ENCODE measurements around the gene CORO6. TPM values are rescaled to one million over a fixed set of nuclear protein-coding genes. Genes with fewer than 3 reads are reported as not detected.

Gene CORO6
- total and polyA plus RNA-seq, 2 of the 13 experiments (the other 11 are each of a cell fraction or from before 2014, with no cell fraction given) = 0.42 to 0.82 TPM

DNA sequence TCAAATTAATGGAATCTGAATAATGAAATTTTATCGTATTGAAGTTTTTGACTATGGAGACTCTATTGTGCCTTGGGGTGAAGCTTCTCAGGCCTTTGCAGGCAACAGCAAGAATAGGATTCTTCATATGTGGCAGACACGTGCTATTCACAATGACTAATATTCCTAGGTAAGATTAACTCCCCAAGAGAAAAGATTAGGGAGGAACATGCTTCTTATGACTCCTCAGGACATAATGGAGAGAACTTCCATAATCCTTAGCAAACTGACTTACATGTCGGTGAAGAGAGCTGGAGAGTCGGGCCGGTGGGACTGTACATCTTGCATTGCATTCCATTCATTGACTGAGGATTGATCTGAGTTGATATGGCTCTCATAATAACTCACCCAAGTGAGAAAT, 48.9 kb upstream of the CORO6 start:
- CTCF ChIA-PET (ENCODE audit: low intra/inter-chr PET ratio, low total read pairs) = no interaction called here
- no peak for FAIRE-seq
- WGBS (ENCODE audit: low lambda C conversion rate) = 97% methylated on average over 5 of the region's 5 CpGs
- TF ChIP-seq, protein P1, sequence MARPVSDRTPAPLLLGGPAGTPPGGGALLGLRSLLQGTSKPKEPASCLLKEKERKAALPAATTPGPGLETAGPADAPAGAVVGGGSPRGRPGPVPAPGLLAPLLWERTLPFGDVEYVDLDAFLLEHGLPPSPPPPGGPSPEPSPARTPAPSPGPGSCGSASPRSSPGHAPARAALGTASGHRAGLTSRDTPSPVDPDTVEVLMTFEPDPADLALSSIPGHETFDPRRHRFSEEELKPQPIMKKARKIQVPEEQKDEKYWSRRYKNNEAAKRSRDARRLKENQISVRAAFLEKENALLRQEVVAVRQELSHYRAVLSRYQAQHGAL (CRISPR knock-in tag; IDR thresholded peaks at IDR 0.05; ENCODE audit: not compliant biosample characterization) = no peak
- TF ChIP-seq, protein P2, sequence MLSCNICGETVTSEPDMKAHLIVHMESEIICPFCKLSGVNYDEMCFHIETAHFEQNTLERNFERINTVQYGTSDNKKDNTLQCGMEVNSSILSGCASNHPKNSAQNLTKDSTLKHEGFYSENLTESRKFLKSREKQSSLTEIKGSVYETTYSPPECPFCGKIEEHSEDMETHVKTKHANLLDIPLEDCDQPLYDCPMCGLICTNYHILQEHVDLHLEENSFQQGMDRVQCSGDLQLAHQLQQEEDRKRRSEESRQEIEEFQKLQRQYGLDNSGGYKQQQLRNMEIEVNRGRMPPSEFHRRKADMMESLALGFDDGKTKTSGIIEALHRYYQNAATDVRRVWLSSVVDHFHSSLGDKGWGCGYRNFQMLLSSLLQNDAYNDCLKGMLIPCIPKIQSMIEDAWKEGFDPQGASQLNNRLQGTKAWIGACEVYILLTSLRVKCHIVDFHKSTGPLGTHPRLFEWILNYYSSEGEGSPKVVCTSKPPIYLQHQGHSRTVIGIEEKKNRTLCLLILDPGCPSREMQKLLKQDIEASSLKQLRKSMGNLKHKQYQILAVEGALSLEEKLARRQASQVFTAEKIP (CRISPR knock-in tag; IDR thresholded peaks at IDR 0.05; ENCODE audit: borderline replicate concordance) = no peak
- TF ChIP-seq, protein P3, sequence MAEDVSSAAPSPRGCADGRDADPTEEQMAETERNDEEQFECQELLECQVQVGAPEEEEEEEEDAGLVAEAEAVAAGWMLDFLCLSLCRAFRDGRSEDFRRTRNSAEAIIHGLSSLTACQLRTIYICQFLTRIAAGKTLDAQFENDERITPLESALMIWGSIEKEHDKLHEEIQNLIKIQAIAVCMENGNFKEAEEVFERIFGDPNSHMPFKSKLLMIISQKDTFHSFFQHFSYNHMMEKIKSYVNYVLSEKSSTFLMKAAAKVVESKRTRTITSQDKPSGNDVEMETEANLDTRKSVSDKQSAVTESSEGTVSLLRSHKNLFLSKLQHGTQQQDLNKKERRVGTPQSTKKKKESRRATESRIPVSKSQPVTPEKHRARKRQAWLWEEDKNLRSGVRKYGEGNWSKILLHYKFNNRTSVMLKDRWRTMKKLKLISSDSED (CRISPR knock-in tag; IDR thresholded peaks at IDR 0.05) = no peak
- TF ChIP-seq HNRNPL (IDR thresholded peaks at IDR 0.05; ENCODE audit: low read depth, low read length) (no peak), EHMT2 (IDR thresholded peaks at IDR 0.05; ENCODE audit: borderline replicate concordance, low read depth, low read length) (no peak), ARNT (IDR thresholded peaks at IDR 0.05) (no peak), ZNF776 (CRISPR knock-in tag; IDR thresholded peaks at IDR 0.05) (no peak), KLF9 (CRISPR knock-in tag; IDR thresholded peaks at IDR 0.05; ENCODE audit: low read depth) (no peak), PRMT3 (CRISPR knock-in tag; IDR thresholded peaks at IDR 0.05; ENCODE audit: borderline replicate concordance, low read depth) (no peak)
- TF ChIP-seq, protein P4, sequence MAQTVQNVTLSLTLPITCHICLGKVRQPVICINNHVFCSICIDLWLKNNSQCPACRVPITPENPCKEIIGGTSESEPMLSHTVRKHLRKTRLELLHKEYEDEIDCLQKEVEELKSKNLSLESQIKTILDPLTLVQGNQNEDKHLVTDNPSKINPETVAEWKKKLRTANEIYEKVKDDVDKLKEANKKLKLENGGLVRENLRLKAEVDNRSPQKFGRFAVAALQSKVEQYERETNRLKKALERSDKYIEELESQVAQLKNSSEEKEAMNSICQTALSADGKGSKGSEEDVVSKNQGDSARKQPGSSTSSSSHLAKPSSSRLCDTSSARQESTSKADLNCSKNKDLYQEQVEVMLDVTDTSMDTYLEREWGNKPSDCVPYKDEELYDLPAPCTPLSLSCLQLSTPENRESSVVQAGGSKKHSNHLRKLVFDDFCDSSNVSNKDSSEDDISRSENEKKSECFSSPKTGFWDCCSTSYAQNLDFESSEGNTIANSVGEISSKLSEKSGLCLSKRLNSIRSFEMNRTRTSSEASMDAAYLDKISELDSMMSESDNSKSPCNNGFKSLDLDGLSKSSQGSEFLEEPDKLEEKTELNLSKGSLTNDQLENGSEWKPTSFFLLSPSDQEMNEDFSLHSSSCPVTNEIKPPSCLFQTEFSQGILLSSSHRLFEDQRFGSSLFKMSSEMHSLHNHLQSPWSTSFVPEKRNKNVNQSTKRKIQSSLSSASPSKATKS (CRISPR knock-in tag; IDR thresholded peaks at IDR 0.05) = no peak
- TF ChIP-seq, protein P5, sequence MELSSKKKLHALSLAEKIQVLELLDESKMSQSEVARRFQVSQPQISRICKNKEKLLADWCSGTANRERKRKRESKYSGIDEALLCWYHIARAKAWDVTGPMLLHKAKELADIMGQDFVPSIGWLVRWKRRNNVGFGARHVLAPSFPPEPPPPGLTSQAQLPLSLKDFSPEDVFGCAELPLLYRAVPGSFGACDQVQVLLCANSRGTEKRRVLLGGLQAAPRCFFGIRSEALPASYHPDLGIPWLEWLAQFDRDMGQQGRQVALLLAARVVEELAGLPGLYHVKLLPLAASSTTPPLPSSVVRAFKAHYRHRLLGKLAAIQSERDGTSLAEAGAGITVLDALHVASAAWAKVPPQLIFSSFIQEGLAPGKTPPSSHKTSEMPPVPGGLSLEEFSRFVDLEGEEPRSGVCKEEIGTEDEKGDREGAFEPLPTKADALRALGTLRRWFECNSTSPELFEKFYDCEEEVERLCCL (CRISPR knock-in tag; IDR thresholded peaks at IDR 0.05; ENCODE audit: borderline replicate concordance) = no peak
- TF ChIP-seq, protein P6, sequence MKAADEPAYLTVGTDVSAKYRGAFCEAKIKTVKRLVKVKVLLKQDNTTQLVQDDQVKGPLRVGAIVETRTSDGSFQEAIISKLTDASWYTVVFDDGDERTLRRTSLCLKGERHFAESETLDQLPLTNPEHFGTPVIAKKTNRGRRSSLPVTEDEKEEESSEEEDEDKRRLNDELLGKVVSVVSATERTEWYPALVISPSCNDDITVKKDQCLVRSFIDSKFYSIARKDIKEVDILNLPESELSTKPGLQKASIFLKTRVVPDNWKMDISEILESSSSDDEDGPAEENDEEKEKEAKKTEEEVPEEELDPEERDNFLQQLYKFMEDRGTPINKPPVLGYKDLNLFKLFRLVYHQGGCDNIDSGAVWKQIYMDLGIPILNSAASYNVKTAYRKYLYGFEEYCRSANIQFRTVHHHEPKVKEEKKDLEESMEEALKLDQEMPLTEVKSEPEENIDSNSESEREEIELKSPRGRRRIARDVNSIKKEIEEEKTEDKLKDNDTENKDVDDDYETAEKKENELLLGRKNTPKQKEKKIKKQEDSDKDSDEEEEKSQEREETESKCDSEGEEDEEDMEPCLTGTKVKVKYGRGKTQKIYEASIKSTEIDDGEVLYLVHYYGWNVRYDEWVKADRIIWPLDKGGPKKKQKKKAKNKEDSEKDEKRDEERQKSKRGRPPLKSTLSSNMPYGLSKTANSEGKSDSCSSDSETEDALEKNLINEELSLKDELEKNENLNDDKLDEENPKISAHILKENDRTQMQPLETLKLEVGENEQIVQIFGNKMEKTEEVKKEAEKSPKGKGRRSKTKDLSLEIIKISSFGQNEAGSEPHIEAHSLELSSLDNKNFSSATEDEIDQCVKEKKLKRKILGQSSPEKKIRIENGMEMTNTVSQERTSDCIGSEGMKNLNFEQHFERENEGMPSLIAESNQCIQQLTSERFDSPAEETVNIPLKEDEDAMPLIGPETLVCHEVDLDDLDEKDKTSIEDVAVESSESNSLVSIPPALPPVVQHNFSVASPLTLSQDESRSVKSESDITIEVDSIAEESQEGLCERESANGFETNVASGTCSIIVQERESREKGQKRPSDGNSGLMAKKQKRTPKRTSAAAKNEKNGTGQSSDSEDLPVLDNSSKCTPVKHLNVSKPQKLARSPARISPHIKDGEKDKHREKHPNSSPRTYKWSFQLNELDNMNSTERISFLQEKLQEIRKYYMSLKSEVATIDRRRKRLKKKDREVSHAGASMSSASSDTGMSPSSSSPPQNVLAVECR (CRISPR knock-in tag; IDR thresholded peaks at IDR 0.05; ENCODE audit: borderline replicate concordance) = no peak

More for the DNA sequence above, 48.9 kb upstream of the CORO6 start:
- BruUV-seq (replicated peaks) = no TSS peak
- POLR2A ChIA-PET = no interaction called here
- H3K36me3 ChIP-seq (replicated peaks in 1 of 2; ENCODE audit: control insufficient read depth in 1 of 2, insufficient read depth in 2 of 2, low read length in 2 of 2) = peaks cover 3 to 10% of the 10 kb centered on the region in 2 experiments
- H3K27me3 ChIP-seq (ENCODE audit: control insufficient read depth in 1 of 2, insufficient read depth in 2 of 2, low read length in 2 of 2) = no peaks in the 10 kb centered on the region
- DNase-seq (ENCODE audit: low spot score) = no peak
- no peak overlapping the region for H3K9ac ChIP-seq (ENCODE audit: insufficient read depth, low read depth, low read length)
- H3K4me3 ChIP-seq (replicated peaks in 1 of 3; ENCODE audit: insufficient read depth in 1 of 3, low read depth in 2 of 3, low read length in 3 of 3) = no peak overlapping the region
- H3K9me3 ChIP-seq (ENCODE audit: low read length) = no peaks in the 10 kb centered on the region
- H3K79me2 ChIP-seq (ENCODE audit: insufficient read depth, low read length) = no peaks in the 10 kb centered on the region
- no peak for ATAC-seq
- intact Hi-C loops (cut with micrococcal nuclease; ENCODE audit: unreplicated experiment) = no loop called here
- H3K27ac ChIP-seq (ENCODE audit: extremely low read length, insufficient read depth, low read length) = no peak overlapping the region
- in situ Hi-C loops (cut with HindIII; ENCODE audit: extremely low pct_ligation_motif_present, low pct_unique_long_range_greater_than_20kb) = no loop called here
- H4K20me1 ChIP-seq (ENCODE audit: insufficient read depth, low read length) = no peaks in the 10 kb centered on the region
- H3K4me2 ChIP-seq (ENCODE audit: low read depth, low read length) = no peak overlapping the region
- no peak overlapping the region for H2AFZ ChIP-seq (ENCODE audit: low read length)
- H3K4me1 ChIP-seq (ENCODE audit: insufficient read depth, low read length) = no peaks in the 10 kb centered on the region
